ENCODE data around the gene SCAMP4.

The SCAMP4 gene

GRCh38 chr19:1905110-1905862 is at the start of gene SCAMP4, which contains the start of gene ADAT3:
SCAMP4 (plus strand) TSS chr19:1905399; CDS start chr19:1915020, 9,621 bp downstream.
ADAT3 (plus strand) TSS chr19:1905399; CDS start chr19:1912048, 6,649 bp downstream.
- peak; percentile 95 for DNase-seq (ENCODE audit: low read depth)

- DNase-seq (ENCODE audit: low read depth), result no peak
Measured at GRCh38 chr19:1855828-1856255, 49.4 kb upstream of the SCAMP4 start.

GRCh38 chr19:1856345-1856697 is 48.9 kb upstream of the SCAMP4 start:
- DNase-seq (ENCODE audit: low read depth), result no peak

- DNase-seq (ENCODE audit: low read depth), result no peak
Measured at GRCh38 chr19:1856698-1857603, 48.2 kb upstream of the SCAMP4 start.

GRCh38 chr19:1857648-1858326 is 47.4 kb upstream of the SCAMP4 start:
- DNase-seq (ENCODE audit: low read depth), result no peak

GRCh38 chr19:1858412-1859081 is 46.7 kb upstream of the SCAMP4 start:
- no peak for DNase-seq (ENCODE audit: low read depth)

GRCh38 chr19:1859331-1859781 is 45.8 kb upstream of the SCAMP4 start:
- DNase-seq (ENCODE audit: low read depth), result no peak

GRCh38 chr19:1860042-1860775 is 45.0 kb upstream of the SCAMP4 start:
- no peak for DNase-seq (ENCODE audit: low read depth)

GRCh38 chr19:1860821-1861598 is 44.2 kb upstream of the SCAMP4 start:
- DNase-seq (ENCODE audit: low read depth), result no peak

GRCh38 chr19:1861599-1862031 is 43.6 kb upstream of the SCAMP4 start:
- no peak for DNase-seq (ENCODE audit: low read depth)

- DNase-seq (ENCODE audit: low read depth), result no peak
Measured at GRCh38 chr19:1862068-1862423, 43.2 kb upstream of the SCAMP4 start.

GRCh38 chr19:1862424-1863327 is 42.5 kb upstream of the SCAMP4 start:
- no peak for DNase-seq (ENCODE audit: low read depth)

GRCh38 chr19:1863328-1863637 is 41.9 kb upstream of the SCAMP4 start, which contains the start of gene KLF16:
KLF16 (minus strand) TSS chr19:1863579; CDS start chr19:1863497, 82 bp downstream.
- no peak for DNase-seq (ENCODE audit: low read depth)

GRCh38 chr19:1863638-1864479 is 41.3 kb upstream of the SCAMP4 start:
- DNase-seq (ENCODE audit: low read depth), result peak; percentile 77

GRCh38 chr19:1864480-1865171 is 40.6 kb upstream of the SCAMP4 start:
- DNase-seq (ENCODE audit: low read depth), result no peak

GRCh38 chr19:1865172-1866010 is 39.8 kb upstream of the SCAMP4 start:
- DNase-seq (ENCODE audit: low read depth), result no peak

All from stimulated activated CD8-positive, alpha-beta memory T cell treated with anti-CD3 and anti-CD28 coated beads, Interleukin-7, amount 100 ng/mL, for 24 hours (primary cell).